SK-N-SH (cell line): ENCODE measurements around the gene HDAC8.
A peak's percentile ranks its signal among the peaks of the same experiment; 100 is the strongest.

Source experiments
- CHD2 ChIP-seq: fragments of 150-350 bp; IDR thresholded peaks from 2 replicates; pipeline ENCODE4 v1.6.1; 2018; ENCODE audit warnings: low read length; ENCODE audit not compliant: partially characterized antibody
- CTCF ChIP-seq: fragments of 200-600 bp; sonication (generic); IDR thresholded peaks from 2 replicates; pipeline ENCODE4 v1.6.1; 2017; ENCODE audit warnings: antibody characterized with exemption, mild to moderate bottlenecking, moderate library complexity
- EP300 ChIP-seq, 2 experiments: IDR thresholded peaks; 2 replicates each; pipeline versions ENCODE4 v1.4.0 to v1.6.1; 2012; ENCODE audit warnings: borderline replicate concordance in 1 of 2, low read depth in 1 of 2, low read length in 1 of 2
- EZH2phosphoT487 ChIP-seq: fragments of 200-600 bp; sonication (generic); IDR thresholded peaks from 2 replicates; pipeline ENCODE4 v1.6.1; 2017; ENCODE audit warnings: low read depth, mixed run types, mild to moderate bottlenecking, antibody characterized with exemption, moderate library complexity, borderline replicate concordance
- FOXJ3 ChIP-seq: sonication (generic); formaldehyde crosslinking; IDR thresholded peaks from 2 replicates; pipeline ENCODE4 v1.5.1; 2020; ENCODE audit warnings: mild to moderate bottlenecking, missing genetic modification reagents
- GABPA ChIP-seq: IDR thresholded peaks from 2 replicates; pipeline ENCODE4 v1.4.0; 2012; ENCODE audit warnings: low read depth, mild to moderate bottlenecking
- MAX ChIP-seq: IDR thresholded peaks from 2 replicates; pipeline ENCODE4 v1.4.0; 2012; ENCODE audit warnings: low read depth
- PBX3 ChIP-seq: IDR thresholded peaks from 2 replicates; pipeline ENCODE4; 2012
- POLR2AphosphoS5 ChIP-seq: IDR thresholded peaks from 2 replicates; pipeline ENCODE4 v1.6.1; 2012; ENCODE audit warnings: low read depth, low read length
- TAF1 ChIP-seq: IDR thresholded peaks from 2 replicates; pipeline ENCODE4 v1.6.1; 2012; ENCODE audit warnings: low read depth, mild to moderate bottlenecking, low read length, moderate library complexity, borderline replicate concordance

- TF ChIP-seq CTCF: peak; percentile 46
- TF ChIP-seq POLR2AphosphoS5: no peak
- TF ChIP-seq TAF1: no peak
- peak; percentile 39; the same call in 1 of the 2 replicates for TF ChIP-seq PBX3
- TF ChIP-seq EZH2phosphoT487: no peak
- no peak for TF ChIP-seq MAX
- no peak for TF ChIP-seq GABPA
- no peak for TF ChIP-seq EP300 (IDR thresholded peaks at IDR 0.05; ENCODE audit: borderline replicate concordance in 1 of 2, low read depth in 1 of 2, low read length in 1 of 2)
- TF ChIP-seq CHD2: no peak
- no peak for TF ChIP-seq FOXJ3 (CRISPR knock-in tag)
Observed at GRCh38 chrX:72569786-72570185, 2.9 kb downstream of the HDAC8 start.
